ENCODE results near the gene REEP6. TPM values are rescaled to one million over a fixed set of nuclear protein-coding genes. Genes with fewer than 3 reads are reported as not detected.
A peak's percentile ranks its signal among the peaks of the same experiment; 100 is the strongest.
"Not testable (repeated sequence)": the region's sequence is repeated elsewhere in the genome, so short reads cannot be mapped to it uniquely, and the experiment has no call there.

Gene REEP6
- polyA plus RNA-seq, 1 donor = 1.3 TPM

GRCh38 chr19:1505991-1506881, 15.3 kb downstream of the REEP6 start:
- DNase-seq (ENCODE audit: low read depth) = no peak

- DNase-seq (ENCODE audit: low read depth) = no peak
Observed at GRCh38 chr19:1507192-1507660, 16.2 kb downstream of the REEP6 start.

GRCh38 chr19:1507763-1508506, 17.0 kb downstream of the REEP6 start:
- peak; percentile 86 for DNase-seq (ENCODE audit: low read depth)

GRCh38 chr19:1508507-1508856, 17.5 kb downstream of the REEP6 start:
- DNase-seq (ENCODE audit: low read depth) = no peak

- DNase-seq (ENCODE audit: low read depth) = no peak
Observed at GRCh38 chr19:1509602-1510441, 18.8 kb downstream of the REEP6 start.

GRCh38 chr19:1510442-1510806, 19.4 kb downstream of the REEP6 start:
- no peak for DNase-seq (ENCODE audit: low read depth)

GRCh38 chr19:1510807-1511206, 19.8 kb downstream of the REEP6 start:
- DNase-seq (ENCODE audit: low read depth) = no peak

GRCh38 chr19:1511318-1512317, 20.6 kb downstream of the REEP6 start:
- DNase-seq (ENCODE audit: low read depth) = no peak

- no peak for DNase-seq (ENCODE audit: low read depth)
Observed at GRCh38 chr19:1512671-1513498, 21.9 kb downstream of the REEP6 start, which contains the start of gene ADAMTSL5. ADAMTSL5 (minus strand) TSS chr19:1513019; CDS start chr19:1510943, 2,076 bp downstream.

- no peak for DNase-seq (ENCODE audit: low read depth)
Observed at GRCh38 chr19:1513499-1514294, 22.7 kb downstream of the REEP6 start.

- no peak for DNase-seq (ENCODE audit: low read depth)
Observed at GRCh38 chr19:1514295-1514661, 23.3 kb downstream of the REEP6 start.

- DNase-seq (ENCODE audit: low read depth) = no peak
Observed at GRCh38 chr19:1514986-1515721, 24.2 kb downstream of the REEP6 start.

GRCh38 chr19:1516395-1516753, 25.4 kb downstream of the REEP6 start:
- no peak for DNase-seq (ENCODE audit: low read depth)

GRCh38 chr19:1518471-1518870, 27.5 kb downstream of the REEP6 start:
- no peak for DNase-seq (ENCODE audit: low read depth)

GRCh38 chr19:1519802-1520201, 28.8 kb downstream of the REEP6 start:
- DNase-seq (ENCODE audit: low read depth) = not testable (repeated sequence)

- no peak for DNase-seq (ENCODE audit: low read depth)
Observed at GRCh38 chr19:1520203-1520780, 29.3 kb downstream of the REEP6 start.

- no peak for DNase-seq (ENCODE audit: low read depth)
Observed at GRCh38 chr19:1521636-1522035, 30.7 kb downstream of the REEP6 start.

GRCh38 chr19:1522061-1522460, 31.1 kb downstream of the REEP6 start:
- no peak for DNase-seq (ENCODE audit: low read depth)
